ENCODE results near the gene DPP7. TPM values are rescaled to one million over a fixed set of nuclear protein-coding genes. Genes with fewer than 3 reads are reported as not detected.

Gene DPP7
- total RNA-seq, 1 experiment from 2014 or later, result 34.8 TPM

DNA sequence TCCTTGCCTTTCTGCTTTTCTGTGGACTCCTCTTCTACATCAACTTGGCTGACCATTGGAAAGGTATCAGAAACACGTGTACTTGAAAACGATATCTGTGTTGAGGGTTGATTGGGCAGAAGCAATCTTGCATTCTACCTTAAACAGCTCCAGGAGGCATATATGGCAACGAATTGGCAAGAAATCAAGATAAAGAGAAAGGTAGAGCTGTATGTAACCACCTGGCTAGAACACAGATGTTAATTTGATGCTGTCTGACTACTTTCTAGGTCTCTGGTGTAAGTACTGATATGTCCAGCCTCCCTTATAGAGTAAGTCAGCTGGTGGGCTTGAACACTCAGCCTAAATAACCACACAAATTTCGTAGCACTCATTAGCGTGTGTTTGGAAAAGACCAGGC is 26.4 kb downstream of the DPP7 start:
- DNase-seq (ENCODE audit: low spot score), result no peak

DNA sequence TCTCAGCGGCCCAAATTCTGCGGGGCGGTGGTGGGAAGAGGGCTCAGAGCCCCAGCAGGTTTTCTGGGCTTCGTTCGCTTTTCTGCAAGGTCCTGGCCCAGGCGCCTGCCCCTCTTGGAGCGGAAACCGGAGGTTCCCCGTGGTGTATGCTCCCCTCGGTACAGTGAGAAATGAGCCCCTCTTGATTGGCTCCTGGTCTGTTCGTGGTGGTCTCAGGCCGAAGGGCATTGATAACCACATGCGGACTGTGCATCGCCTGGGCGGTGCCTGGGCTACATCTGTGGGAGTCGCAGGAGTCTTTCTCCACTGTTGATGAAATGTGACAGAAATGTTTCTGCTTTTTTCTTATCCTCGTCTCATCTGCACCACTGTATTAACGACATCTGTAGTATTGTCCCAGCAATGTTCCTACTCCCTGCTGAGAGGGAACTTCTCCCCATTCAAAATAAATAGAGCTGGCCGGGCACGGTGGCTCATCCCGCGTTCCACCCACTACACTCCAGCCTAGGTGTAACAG is 27.1 kb downstream of the DPP7 start:
- no peak for DNase-seq (ENCODE audit: low spot score)

DNA sequence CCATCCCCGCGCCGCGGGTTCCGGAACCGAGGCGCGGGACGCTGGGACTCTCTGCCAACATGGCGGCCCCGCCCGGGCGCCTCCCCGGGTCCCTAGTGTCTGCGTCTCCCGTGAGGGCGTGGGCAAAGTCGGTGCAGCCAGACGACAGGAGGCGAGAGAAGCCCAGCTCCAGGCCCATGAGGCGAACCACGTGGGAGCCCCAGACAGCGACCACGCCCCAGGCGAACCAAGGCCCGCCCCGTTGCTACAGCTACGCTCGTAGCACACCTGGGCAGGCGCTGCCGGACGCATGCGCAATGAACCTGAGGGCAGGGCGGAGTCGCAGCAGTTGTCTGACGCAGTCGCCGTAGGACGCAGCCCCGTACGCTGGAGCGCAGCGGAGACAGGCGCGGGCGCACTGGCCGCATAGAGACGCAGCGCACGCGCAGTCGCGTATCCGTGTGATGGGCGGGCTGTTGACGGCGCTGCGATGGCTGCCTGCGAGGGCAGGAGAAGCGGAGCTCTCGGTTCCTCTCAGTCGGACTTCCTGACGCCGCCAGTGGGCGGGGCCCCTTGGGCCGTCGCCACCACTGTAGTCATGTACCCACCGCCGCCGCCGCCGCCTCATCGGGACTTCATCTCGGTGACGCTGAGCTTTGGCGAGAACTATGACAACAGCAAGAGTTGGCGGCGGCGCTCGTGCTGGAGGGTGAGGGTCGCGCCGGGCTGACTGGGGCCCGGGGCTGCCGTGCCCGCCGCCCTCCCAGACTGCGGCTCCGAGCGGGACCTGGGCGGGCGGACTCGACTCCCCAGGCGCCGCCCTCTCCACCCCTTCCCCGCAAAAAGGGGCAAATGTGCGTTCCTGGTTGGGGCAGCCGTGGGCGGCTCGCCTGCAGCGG is 27.8 kb downstream of the DPP7 start, which contains the start of gene MAN1B1:
MAN1B1 (plus strand) TSS at position 455 of the 878 bp plus-strand sequence; CDS start at position 470, 15 bp downstream.
- DNase-seq (ENCODE audit: low spot score), result peak; percentile 99

DNA sequence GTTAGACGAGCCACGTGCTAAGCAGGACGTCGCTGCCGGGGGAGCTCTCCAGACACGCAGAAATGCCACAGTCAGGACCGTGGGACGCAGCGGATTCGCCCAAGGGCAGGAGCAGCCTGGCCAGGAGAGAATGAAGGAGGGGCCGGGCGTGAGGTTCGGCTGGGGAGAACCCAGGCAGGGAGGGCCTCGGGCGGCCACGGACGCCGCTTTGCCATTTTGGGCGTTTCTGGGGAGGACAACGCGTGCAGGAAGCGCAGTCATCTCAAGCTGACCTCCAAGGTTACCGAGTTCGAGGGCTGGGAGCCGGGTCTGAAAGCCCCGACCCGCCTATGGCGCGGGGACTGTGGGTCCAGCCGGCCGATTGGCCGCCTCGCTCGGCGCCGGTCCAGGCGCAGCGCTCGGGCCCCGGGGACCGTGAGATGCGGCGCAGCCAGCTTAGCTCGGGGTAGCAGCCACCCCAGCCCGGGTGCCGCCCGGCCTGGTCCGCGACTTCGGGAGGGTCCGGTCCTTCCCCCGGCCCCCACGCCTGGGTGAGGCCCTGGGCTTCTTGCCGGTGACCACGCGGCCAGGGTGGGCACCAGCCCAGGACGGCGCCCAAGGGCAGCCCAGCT is 28.5 kb downstream of the DPP7 start:
- DNase-seq (ENCODE audit: low spot score), result no peak

DNA sequence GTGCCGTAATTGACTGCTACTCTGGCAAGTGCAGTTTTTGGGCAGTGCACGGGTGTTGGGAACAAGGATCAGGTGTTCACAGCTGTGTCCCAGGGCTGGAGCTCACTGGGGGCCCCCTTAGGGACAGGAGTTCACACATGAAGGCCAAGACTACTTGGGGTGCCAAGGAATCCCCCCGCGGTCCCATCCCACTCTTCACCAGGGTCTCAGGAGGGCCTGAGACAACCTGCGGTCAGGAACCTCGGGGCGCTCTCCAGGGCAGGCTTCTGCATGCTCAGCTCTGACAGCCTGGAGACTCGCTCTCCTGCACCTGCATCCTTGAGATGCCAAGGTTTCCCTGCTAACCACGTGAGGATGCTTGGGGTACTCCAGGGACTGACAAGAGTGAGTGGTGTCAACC is 30.0 kb downstream of the DPP7 start:
- no peak for DNase-seq (ENCODE audit: low spot score)

DNA sequence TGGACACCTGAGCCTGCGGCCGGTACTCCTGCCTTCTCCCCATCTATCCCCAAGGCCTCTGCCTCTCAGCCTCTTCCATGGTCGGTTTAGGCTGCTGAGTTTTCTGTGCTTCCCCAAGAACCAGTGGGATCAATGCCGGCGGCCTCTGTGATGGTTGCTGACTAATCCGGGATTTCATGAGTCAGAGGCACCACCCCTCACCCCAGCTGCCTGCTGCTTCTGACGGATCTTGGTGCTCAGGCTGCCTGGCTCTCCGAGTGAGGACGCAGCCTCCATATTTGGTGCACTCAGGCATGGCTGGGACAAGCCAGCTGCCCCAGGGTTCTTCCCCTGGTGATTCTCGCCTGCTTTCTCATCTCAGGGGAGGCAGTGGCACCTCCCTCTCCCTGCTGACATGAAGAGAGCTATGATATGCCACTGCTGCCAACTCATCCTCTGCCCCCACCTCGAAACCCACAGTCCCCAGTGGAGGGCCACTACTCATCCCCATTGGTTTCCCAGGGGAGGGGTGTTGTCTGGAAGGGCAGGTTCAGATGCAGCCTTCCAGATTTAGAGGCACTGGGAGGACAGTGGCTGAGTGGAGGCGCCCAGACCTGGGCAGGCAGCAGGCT is 31.0 kb downstream of the DPP7 start:
- peak; percentile 89 for DNase-seq (ENCODE audit: low spot score)

DNA sequence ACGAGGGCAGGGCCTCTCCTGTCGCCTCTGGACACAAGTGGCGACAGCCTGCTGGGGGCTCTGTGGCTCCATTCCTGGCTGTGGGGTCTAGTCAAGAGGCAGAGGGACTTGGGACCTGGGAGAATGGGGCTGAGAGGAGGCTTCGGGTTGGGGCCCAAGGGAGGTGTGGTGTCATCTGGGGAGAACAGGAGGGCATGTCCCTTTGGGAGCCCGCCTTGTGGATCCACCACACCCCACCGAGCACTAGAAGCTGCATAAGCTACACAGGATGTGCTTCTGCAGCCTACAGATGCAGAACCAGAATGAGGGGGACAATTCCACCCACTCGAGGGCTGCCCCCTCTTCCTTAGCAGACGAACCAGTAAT is 31.6 kb downstream of the DPP7 start:
- no peak for DNase-seq (ENCODE audit: low spot score)

DNA sequence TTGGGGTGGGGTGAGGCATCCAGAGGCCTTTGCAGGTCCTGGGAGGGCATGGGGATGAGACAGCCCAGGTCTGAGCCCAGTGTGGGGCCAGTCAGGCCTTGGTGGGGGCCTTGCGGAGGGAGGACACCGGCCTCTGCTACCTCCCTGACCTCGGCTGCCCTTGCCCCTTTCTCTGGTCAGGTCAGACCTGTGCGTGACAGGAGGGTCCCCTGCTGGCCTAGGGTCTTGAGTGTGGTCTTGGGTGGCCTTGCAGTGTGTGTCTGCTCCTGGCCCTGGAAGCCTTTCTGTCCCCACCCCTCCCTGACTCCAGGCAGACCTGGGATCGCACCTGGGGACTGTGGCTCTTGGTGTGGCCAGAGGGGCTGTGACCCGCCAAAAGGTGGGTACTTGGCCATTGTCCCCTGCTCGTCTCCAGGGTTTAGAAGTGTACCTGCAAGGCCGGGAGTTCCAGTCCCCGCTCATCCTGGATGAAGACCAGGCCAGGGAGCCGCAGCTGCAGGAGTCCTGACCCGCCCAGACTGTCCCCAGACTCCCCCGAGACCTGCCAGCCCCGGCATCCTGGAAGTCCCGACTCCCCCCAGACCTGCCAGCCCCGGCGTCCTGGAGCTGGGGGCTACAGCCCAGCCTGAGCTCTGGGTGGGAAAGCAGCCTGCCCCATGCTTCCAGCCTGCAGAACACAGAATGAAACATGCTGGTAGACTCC is 32.2 kb downstream of the DPP7 start:
- DNase-seq (ENCODE audit: low spot score), result no peak

DNA sequence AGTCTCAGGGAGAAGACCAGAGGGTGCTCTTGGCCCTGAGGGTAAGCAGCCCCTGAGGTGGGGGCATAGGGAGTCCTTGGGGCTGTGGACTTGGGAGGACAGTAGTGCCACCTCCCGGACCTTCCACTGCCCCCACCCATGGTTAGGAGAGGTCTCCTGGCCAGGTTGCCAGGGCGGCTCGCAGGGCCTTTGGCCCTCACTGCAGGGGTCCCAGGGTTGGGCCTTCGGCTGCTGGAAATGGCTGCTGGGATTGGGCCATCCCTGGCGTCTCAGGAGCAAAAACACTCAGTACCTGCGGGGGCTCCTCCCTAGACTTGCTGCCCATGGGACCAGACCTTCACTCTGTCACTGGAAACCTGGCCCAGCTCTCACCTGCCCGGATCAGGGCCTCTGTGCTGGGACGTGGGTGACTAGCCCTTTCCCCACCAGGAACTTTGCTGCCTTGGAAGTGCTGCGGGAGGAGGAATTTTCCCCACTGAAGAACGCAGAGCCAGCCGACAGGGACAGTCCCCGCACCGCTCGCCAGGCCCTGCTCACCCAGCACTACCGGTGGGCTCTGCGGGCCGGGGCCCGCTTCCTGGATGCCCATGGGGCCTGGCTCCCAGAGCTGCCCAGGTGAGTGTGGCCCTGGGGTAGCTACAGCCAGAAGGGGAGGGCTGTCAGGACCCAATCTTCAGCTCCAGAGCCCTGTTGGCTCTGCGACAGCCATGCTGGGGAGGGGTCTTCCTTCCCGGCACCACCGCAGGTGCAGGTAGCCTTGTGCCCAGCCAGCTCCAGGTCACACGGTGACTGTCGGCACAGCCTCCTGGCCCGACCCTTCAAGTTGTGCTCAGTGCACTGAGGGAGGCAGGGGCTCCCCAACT is 34.0 kb downstream of the DPP7 start:
- DNase-seq (ENCODE audit: low spot score), result no peak

DNA sequence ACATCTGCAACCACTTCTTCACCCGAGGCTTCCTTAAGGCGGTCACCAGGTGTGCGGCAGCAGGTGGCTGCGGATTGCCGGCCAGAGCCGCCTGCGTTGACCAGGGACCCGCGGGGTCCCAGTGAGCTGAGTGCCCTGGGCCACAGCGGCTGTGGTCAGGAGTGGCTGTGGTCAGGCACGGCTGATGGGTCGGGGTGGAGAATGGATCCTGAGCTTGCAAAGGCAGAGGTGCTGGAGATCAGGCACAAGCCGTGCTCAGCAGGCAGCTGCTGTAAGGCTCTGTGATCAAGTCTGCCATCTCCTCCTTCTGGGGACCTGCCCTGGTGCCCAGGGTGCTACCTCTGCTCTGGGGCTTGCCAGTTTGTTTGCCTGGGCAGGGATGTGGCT is 35.1 kb downstream of the DPP7 start:
- no peak for DNase-seq (ENCODE audit: low spot score)

DNA sequence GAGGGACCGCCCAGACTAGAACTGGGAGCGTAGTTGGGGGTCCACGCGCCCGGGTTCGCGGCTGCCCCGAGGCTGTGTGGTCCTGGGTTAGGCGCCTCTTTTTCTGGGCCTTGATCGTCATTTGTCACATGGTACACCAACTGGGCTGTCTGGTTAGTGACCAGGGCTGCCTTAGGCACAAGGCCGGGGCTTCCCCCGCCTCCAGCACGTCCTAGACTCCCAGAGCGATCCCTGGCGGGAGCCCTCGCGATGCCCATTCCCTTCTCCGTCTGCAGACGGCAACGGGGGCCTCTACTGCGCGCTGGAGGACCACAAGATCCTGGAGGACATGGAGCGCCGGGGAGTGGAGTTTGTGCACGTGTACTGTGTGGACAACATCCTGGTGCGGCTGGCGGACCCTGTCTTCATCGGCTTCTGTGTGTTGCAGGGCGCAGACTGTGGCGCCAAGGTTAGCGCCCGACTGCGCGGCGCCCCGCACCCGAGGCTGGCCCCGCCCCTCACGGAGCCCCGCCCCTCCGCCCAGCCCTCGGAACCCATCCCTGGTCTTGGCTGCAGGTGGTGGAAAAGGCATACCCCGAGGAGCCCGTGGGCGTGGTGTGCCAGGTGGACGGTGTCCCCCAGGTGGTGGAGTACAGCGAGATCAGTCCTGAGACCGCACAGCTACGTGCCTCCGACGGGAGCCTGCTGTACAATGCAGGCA is 35.7 kb downstream of the DPP7 start:
- DNase-seq (ENCODE audit: low spot score), result no peak

DNA sequence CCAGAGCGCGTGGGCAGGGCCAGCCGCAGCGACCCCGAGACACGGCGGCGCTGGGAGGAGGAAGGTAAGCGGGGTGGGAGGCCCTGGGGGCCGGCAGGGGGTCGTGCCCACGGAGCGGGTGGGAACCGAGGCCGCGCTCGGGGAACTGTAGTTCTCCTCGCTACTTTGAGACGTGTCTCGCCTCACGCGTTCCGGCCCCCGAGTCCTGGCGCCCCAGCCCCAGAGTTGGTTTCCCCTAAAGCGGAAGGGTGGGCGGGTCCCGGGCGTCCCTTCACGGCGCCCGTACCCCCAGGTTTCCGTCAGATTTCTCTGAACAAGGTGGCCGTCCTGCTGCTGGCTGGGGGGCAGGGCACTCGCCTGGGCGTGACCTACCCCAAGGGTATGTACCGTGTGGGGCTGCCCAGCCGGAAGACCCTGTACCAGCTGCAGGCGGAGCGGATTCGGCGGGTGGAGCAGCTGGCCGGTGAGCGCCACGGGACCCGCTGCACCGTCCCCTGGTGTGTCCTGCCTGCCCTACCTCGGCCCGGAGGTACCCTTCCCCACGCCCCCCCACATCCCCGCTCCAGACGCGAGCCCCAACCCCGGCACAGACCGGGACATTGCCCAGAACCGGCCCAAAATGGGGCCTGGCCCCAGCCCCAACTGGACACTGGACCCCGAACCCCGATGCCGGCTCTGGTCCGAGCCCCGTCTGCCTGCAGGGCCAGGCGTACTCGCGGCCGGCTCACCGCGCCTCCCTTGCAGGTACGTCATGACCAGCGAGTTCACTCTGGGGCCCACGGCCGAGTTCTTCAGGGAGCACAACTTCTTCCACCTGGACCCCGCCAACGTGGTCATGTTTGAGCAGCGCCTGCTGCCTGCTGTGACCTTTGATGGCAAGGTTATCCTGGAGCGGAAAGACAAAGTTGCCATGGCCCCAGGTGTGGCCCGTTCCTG is 36.5 kb downstream of the DPP7 start:
- DNase-seq (ENCODE audit: low spot score), result no peak

DNA sequence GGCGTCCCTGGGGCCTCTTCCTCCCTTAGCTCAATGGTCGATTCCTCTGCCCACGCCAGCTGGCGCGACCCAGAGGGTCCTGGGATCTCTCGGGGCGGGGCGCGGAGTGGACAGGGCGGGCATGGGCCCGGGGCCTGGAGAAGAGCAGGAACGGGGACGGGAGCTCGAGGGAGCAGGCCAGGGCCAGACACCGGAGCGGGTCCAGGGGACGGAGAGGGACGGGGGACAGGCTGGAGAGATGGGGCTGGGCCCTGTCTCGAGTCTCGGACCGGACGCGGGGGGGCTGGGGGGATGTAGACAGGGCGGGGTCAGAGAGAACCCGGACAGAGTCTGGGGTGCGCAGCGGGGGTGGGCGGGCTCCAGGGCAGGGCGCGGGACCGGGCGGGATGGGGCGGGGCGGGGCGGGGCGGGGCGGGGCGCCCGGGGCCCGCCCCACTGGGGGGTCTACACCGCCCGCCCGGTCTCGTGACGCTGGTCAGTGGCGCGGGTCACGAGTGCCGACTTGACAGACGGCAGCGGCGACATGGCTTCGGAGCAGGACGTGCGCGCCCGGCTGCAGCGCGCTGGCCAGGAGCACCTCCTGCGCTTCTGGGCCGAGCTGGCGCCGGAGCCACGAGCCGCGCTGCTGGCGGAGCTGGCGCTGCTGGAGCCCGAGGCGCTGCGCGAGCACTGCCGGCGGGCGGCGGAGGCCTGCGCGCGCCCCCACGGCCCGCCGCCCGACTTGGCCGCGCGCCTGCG is 37.4 kb downstream of the DPP7 start, which contains the start of gene UAP1L1:
UAP1L1 (plus strand) TSS at position 508 of the 738 bp plus-strand sequence; CDS start at position 524, 16 bp downstream.
- DNase-seq (ENCODE audit: low spot score), result peak; percentile 45

DNA sequence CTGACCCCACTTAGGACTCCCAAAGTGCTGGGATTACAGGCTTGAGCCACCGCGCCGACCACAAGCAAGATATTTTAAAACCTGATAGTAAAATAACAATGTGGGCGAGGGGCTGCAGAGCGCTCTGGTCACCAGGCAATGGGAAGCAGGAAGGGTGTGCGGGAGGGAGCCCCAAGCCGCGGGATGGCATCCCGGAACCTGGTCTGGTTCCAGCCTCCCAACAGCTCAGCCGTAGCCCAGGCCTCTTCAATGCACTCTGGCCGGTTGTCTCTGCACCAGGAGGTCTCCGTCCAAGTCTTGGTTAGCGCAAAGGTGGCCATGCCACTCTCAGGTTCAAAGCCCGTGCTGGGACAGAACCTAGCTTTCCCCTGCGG is 37.9 kb downstream of the DPP7 start:
- no peak for DNase-seq (ENCODE audit: low spot score)

DNA sequence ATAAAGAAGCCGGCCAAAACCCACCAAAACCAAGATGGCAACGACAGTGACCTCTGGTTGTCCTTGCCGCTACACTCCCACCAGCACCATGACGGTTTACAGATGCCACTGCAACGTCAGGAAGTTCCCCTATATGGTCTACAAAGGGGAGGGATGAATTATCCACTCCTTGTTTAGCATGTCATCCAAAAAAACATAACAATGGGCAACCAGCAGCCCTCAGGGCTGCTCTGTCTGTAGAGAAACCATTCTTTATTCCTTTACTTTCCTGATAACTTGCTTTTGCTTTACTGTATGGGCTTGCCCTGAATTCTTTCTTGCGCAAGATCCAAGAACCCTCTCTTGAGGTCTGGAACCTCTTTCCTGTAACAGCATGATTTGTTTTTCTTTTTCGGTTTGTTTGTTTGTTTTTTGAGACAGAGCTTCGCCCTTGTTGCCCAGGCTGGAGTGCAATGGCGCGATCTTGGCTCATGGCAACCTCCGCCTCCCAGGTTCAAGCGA is 39.2 kb downstream of the DPP7 start:
- DNase-seq (ENCODE audit: low spot score), result no peak

DNA sequence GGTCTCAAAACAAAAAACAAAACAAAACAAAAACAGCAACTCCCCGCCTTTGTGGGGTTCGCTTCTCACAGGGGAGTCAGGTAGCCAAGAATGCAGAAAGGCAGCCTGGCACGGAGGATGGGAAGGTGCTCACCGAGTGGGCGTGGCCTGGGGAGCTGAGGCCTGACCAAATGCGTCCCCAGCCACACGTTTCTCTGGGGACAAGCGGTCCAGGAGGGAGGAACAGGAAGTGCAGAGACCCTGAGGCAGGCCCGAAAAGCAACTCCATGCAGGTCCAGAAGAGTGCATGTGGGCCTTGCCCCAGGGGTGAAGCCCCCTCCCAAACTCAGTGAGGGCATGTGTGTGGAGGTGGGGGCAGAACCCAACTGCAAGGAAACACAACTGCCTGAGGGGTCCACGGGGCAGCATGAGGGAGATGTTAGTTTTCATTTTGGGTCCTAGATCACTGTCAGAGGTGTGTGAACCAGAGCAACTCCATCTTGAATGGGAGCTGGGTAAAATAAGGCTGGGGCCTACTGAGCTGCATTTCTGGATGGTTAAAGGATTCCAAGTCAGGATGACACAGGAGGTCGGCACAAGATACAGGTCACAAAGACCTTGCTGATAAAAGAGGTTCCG is 39.8 kb downstream of the DPP7 start:
- DNase-seq (ENCODE audit: low spot score), result no peak

DNA sequence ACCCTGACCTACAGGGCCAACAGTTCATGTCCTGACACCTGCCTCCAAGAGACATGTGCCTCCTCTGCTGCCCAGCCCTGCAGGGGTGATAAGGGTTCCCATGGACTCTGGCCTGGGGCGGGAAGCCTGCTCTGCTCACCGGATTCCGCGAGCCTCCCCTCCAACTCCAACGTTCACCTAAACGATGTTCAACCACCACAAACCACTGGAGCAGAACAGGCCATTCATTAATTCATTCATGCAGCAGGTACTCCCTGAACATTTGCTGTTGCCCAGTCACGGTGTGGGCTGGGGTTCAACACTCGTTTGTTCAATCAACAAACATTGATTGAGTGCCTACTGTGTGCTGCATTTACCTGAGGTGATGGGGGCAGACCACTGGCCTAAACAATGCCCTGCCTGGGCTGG is 40.5 kb downstream of the DPP7 start:
- no peak for DNase-seq (ENCODE audit: low spot score)

DNA sequence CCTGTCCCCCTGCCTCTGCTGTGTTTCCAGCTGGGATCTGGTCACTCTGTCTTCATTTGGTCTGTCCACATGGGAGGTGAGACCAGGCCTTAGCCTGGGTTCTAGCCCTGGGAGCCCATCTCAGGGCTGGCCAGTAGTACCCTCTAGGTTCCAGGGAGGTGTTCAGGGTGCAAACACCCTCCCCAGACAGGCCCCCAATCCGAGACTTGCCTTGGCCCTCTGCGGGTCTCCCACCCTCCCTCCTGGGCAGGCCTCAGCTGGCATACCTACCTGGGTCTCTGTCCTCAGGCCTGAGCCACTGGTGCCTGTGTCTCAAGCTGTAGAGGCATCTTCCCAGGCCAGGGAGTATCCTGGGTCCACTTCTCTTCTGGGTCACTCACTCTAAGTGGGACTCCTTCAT is 43.3 kb downstream of the DPP7 start:
- no peak for DNase-seq (ENCODE audit: low spot score)
